ENCODE data around the gene HDGF. TPM values are rescaled to one million over a fixed set of nuclear protein-coding genes. Genes with fewer than 3 reads are reported as not detected.

HDGF gene
- total and polyA plus RNA-seq, 9 of the 15 experiments (the other 6 are each of a cell fraction or from before 2014, with no cell fraction given) = 38.8 to 601 (median 400) TPM

GRCh38 chr1:156751757-156752481, 444 bp upstream of the HDGF start (continued):
- TF ChIP-seq MNT (conservative IDR thresholded peaks at IDR 0.05) = peak; percentile 93 to 97
- TF ChIP-seq ZNF740 (CRISPR knock-in tag; IDR thresholded peaks at IDR 0.05) = no peak
- peak in 1 of 2 experiments; percentile 55; a peak in 1 of 4 replicates for TF ChIP-seq ZNF740 (tag; IDR thresholded peaks at IDR 0.05)
- no peak for TF ChIP-seq BCOR (IDR thresholded peaks at IDR 0.05)
- TF ChIP-seq ZC3H8 (IDR thresholded peaks at IDR 0.05) = no peak
- 0 out of 2 replicates have a peak, but pooled peaks have one; percentile 10 for TF ChIP-seq KLF6 (CRISPR knock-in tag; IDR thresholded peaks at IDR 0.05; ENCODE audit: borderline replicate concordance)
- TF ChIP-seq BACH1 (tag; IDR thresholded peaks at IDR 0.05) = no peak
- peak; percentile 58; the same call in 1 of the 2 replicates for TF ChIP-seq CREB3L1 (IDR thresholded peaks at IDR 0.05; ENCODE audit: borderline replicate concordance, low read depth)
- TF ChIP-seq ATF3 (IDR thresholded peaks at IDR 0.05) = no peak
- no peak for TF ChIP-seq ATF3 (CRISPR knock-in tag; conservative IDR thresholded peaks at IDR 0.05)
- no peak for TF ChIP-seq SIRT6 (IDR thresholded peaks at IDR 0.05; ENCODE audit: low read depth, low read length)
- no peak for TF ChIP-seq ZBTB33 (CRISPR knock-in tag; IDR thresholded peaks at IDR 0.05)
- TF ChIP-seq THAP12 (CRISPR knock-in tag; IDR thresholded peaks at IDR 0.05) = peak; percentile 39; the same call in 1 of the 2 replicates
- TF ChIP-seq HDAC3 (IDR thresholded peaks at IDR 0.05; ENCODE audit: borderline replicate concordance, partially characterized antibody) = no peak
- no peak for TF ChIP-seq HDGF (IDR thresholded peaks at IDR 0.05)
- TF ChIP-seq CBX2 (IDR thresholded peaks at IDR 0.05; ENCODE audit: insufficient read depth, low read length, poor library complexity, severe bottlenecking) = no peak

All from K562 (cell line).